ENCODE data around the gene POTEM.
"Not testable (repeated sequence)": the region's sequence is repeated elsewhere in the genome, so short reads cannot be mapped to it uniquely, and the experiment has no call there.

DNA sequence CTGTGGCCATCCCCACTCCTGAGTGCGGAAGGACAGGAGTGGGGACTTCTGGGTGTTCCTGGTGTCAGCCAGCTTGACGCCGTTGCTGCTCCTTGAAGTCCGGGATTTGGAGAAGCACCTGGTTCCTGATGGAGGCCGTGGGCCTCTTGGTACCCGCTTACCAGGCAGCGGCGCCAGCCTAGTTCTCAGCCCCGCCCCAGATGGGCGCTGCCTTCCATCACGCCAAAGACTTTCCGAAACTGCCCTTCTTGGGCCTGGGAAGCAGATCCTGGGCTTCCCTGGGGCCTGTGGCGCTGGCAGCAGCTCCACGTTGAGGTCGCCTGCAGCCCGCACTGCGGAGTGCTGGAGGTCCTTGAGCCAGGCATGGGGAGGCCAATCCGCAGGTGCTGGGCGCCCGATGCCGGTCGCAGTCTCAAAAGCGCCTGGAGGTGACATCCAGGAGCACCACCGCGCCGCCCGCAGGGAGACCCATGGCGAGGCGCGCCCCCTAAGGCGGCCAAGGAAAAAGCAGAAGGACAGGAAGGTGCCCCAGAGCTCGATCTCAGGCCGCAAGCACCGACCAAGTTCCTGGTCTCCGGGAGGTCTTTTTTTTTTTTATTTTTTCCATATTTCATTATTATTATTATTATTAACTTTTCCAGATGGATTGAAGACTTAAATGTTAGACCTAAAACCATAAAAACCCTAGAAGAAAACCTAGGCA lies 59.6 kb downstream of the POTEM start:
- not testable (repeated sequence) for TF ChIP-seq TAF1, POLR2AphosphoS5, POLR2A, SPI1 (IDR thresholded peaks at IDR 0.05; ENCODE audit: low read depth, low read length)
